Mesothelial cell of epicardium (in vitro differentiated cells): ENCODE results near the gene RPL31. TPM values are rescaled to one million over a fixed set of nuclear protein-coding genes. Genes with fewer than 3 reads are reported as not detected.

ENCODE experiments used
- DNase-seq, 2 experiments: peaks; one replicate each; pipeline ENCODE4 v3.0.0; 2021; ENCODE audit warnings: low spot score in 2 of 2; ENCODE audit not compliant: unreplicated experiment in 2 of 2
- H3K27ac Mint-ChIP-seq: 2 replicates; pipeline ENCODE4 v1.8.0; 2021; ENCODE audit warnings: mixed read lengths
- H3K27me3 Mint-ChIP-seq: 2 replicates; pipeline ENCODE4 v1.8.0; 2021; ENCODE audit warnings: low read depth, mixed read lengths
- H3K36me3 Mint-ChIP-seq: 2 replicates; pipeline ENCODE4 v1.8.0; 2021; ENCODE audit warnings: mixed read lengths
- H3K4me1 Mint-ChIP-seq: 2 replicates; pipeline ENCODE4 v1.8.0; 2021; ENCODE audit warnings: mixed read lengths
- H3K4me3 Mint-ChIP-seq: 2 replicates; pipeline ENCODE4 v1.8.0; 2021; ENCODE audit warnings: mild to moderate bottlenecking, moderate library complexity, mixed read lengths
- H3K9me3 Mint-ChIP-seq: 2 replicates; pipeline ENCODE4 v1.8.0; 2021; ENCODE audit warnings: mixed read lengths
- CTCF ChIP-seq: fragments of 200-600 bp; sonication (generic); IDR thresholded peaks from one replicate; pipeline ENCODE4 v1.5.0; 2021; ENCODE audit warnings: antibody characterized with exemption; ENCODE audit not compliant: unreplicated experiment
- total RNA-seq: library from RNA; stranded (reverse); gene quantifications from 3 replicates; pipeline ENCODE4 v1.2.1, GENCODE V29; 2021

The RPL31 gene
- total RNA-seq, 1 donor from 2014 or later, result 1,845 TPM

GRCh38 chr2:100956081-100956480 lies 46.0 kb upstream of the RPL31 start:
- Mint-ChIP-seq H3K4me1 (peaks cover 11% of the 10 kb centered on the region), H3K9me3 (no peaks in the 10 kb centered on the region), H3K27me3 (no peaks in the 10 kb centered on the region), H3K4me3 (no peak overlapping the region), H3K27ac (no peak overlapping the region), H3K36me3 (no peaks in the 10 kb centered on the region)
- DNase-seq, result no peak
- TF ChIP-seq CTCF, result no peak

GRCh38 chr2:100957996-100958653 lies 44.0 kb upstream of the RPL31 start:
- no peak overlapping the region for H3K27ac Mint-ChIP-seq
- H3K36me3 Mint-ChIP-seq, result no peaks in the 10 kb centered on the region
- H3K9me3 Mint-ChIP-seq, result no peaks in the 10 kb centered on the region
- H3K27me3 Mint-ChIP-seq, result no peaks in the 10 kb centered on the region
- H3K4me1 Mint-ChIP-seq, result peaks cover 16% of the 10 kb centered on the region
- TF ChIP-seq CTCF, result no peak
- no peak overlapping the region for H3K4me3 Mint-ChIP-seq
- no peak for DNase-seq

GRCh38 chr2:100959225-100959880 lies 42.7 kb upstream of the RPL31 start:
- H3K27ac Mint-ChIP-seq, result peak overlapping the region; percentile 54
- H3K4me3 Mint-ChIP-seq, result no peak overlapping the region
- peaks cover 16% of the 10 kb centered on the region for H3K4me1 Mint-ChIP-seq
- H3K36me3 Mint-ChIP-seq, result no peaks in the 10 kb centered on the region
- no peaks in the 10 kb centered on the region for H3K9me3 Mint-ChIP-seq
- H3K27me3 Mint-ChIP-seq, result no peaks in the 10 kb centered on the region
- DNase-seq, result no peak
- TF ChIP-seq CTCF, result no peak

GRCh38 chr2:100960688-100961087 lies 41.4 kb upstream of the RPL31 start:
- TF ChIP-seq CTCF, result no peak
- peaks cover 16% of the 10 kb centered on the region for H3K4me1 Mint-ChIP-seq
- DNase-seq, result no peak
- no peak overlapping the region for H3K4me3 Mint-ChIP-seq
- H3K27ac Mint-ChIP-seq, result no peak overlapping the region
- no peaks in the 10 kb centered on the region for H3K27me3 Mint-ChIP-seq
- H3K36me3 Mint-ChIP-seq, result no peaks in the 10 kb centered on the region
- H3K9me3 Mint-ChIP-seq, result no peaks in the 10 kb centered on the region

GRCh38 chr2:100962366-100963025 lies 39.6 kb upstream of the RPL31 start:
- no peak for DNase-seq
- Mint-ChIP-seq H3K27ac (no peak overlapping the region), H3K36me3 (no peaks in the 10 kb centered on the region), H3K9me3 (no peaks in the 10 kb centered on the region), H3K4me3 (no peak overlapping the region), H3K4me1 (peaks cover 16% of the 10 kb centered on the region), H3K27me3 (no peaks in the 10 kb centered on the region)
- no peak for TF ChIP-seq CTCF
